HEK293 (cell line): Measurements from ENCODE around the gene ARMS2.

ENCODE experiments used
- CTCF ChIP-seq: fragments of 450-650 bp; formaldehyde crosslinking; IDR thresholded peaks from 2 replicates; pipeline ENCODE4 v1.5.1; 2016; ENCODE audit warnings: missing biosample characterization, missing genetic modification characterization
- HOXA7 ChIP-seq: sonication (generic); formaldehyde crosslinking; IDR thresholded peaks from 2 replicates; pipeline ENCODE4 v1.8.1; 2022; ENCODE audit warnings: missing genetic modification reagents, borderline replicate concordance
- ZBTB1 ChIP-seq: fragments of 450-650 bp; formaldehyde crosslinking; IDR thresholded peaks from 2 replicates; pipeline ENCODE4 v1.5.1; 2016; ENCODE audit warnings: missing biosample characterization, missing genetic modification characterization
- ZBTB20 ChIP-seq: fragments of 450-650 bp; formaldehyde crosslinking; IDR thresholded peaks from 2 replicates; pipeline ENCODE4 v1.5.1; 2016; ENCODE audit warnings: missing biosample characterization, missing genetic modification characterization
- ZFP3 ChIP-seq: fragments of 450-650 bp; formaldehyde crosslinking; IDR thresholded peaks from 2 replicates; pipeline ENCODE4 v1.5.1; 2016; ENCODE audit warnings: low read depth, missing biosample characterization, missing genetic modification characterization
- ZNF214 ChIP-seq: fragments of 450-650 bp; formaldehyde crosslinking; IDR thresholded peaks from 2 replicates; pipeline ENCODE4 v1.5.1; 2017; ENCODE audit warnings: missing biosample characterization, mild to moderate bottlenecking, missing genetic modification characterization, borderline replicate concordance
- TF ChIP-seq, protein P1 (sequence below): fragments of 450-650 bp; formaldehyde crosslinking; IDR thresholded peaks from 2 replicates; pipeline ENCODE4 v1.5.1; 2016; ENCODE audit warnings: missing biosample characterization, missing genetic modification characterization
- TF ChIP-seq, protein P2 (sequence below): fragments of 450-650 bp; formaldehyde crosslinking; IDR thresholded peaks from 2 replicates; pipeline ENCODE4 v1.5.1; 2016; ENCODE audit warnings: missing biosample characterization, missing genetic modification characterization, low read depth

- TF ChIP-seq CTCF (tag by site-specific recombination) (no peak), ZBTB20 (tag by site-specific recombination) (no peak), ZBTB1 (tag by site-specific recombination) (no peak), ZFP3 (no peak), ZNF214 (no peak), HOXA7 (CRISPR knock-in tag) (no peak)
- TF ChIP-seq, protein P1, sequence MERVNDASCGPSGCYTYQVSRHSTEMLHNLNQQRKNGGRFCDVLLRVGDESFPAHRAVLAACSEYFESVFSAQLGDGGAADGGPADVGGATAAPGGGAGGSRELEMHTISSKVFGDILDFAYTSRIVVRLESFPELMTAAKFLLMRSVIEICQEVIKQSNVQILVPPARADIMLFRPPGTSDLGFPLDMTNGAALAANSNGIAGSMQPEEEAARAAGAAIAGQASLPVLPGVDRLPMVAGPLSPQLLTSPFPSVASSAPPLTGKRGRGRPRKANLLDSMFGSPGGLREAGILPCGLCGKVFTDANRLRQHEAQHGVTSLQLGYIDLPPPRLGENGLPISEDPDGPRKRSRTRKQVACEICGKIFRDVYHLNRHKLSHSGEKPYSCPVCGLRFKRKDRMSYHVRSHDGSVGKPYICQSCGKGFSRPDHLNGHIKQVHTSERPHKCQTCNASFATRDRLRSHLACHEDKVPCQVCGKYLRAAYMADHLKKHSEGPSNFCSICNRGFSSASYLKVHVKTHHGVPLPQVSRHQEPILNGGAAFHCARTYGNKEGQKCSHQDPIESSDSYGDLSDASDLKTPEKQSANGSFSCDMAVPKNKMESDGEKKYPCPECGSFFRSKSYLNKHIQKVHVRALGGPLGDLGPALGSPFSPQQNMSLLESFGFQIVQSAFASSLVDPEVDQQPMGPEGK = no peak
- TF ChIP-seq, protein P2, sequence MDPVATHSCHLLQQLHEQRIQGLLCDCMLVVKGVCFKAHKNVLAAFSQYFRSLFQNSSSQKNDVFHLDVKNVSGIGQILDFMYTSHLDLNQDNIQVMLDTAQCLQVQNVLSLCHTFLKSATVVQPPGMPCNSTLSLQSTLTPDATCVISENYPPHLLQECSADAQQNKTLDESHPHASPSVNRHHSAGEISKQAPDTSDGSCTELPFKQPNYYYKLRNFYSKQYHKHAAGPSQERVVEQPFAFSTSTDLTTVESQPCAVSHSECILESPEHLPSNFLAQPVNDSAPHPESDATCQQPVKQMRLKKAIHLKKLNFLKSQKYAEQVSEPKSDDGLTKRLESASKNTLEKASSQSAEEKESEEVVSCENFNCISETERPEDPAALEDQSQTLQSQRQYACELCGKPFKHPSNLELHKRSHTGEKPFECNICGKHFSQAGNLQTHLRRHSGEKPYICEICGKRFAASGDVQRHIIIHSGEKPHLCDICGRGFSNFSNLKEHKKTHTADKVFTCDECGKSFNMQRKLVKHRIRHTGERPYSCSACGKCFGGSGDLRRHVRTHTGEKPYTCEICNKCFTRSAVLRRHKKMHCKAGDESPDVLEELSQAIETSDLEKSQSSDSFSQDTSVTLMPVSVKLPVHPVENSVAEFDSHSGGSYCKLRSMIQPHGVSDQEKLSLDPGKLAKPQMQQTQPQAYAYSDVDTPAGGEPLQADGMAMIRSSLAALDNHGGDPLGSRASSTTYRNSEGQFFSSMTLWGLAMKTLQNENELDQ (tag by site-specific recombination) = no peak
Measured at GRCh38 chr10:122500726-122501125, 46.3 kb downstream of the ARMS2 start.
